ENCODE results near the gene FAM234A.
"Not testable (repeated sequence)": the region's sequence is repeated elsewhere in the genome, so short reads cannot be mapped to it uniquely, and the experiment has no call there.

The FAM234A gene

GRCh38 chr16:230351-230750, 4.3 kb upstream of the FAM234A start:
- in situ Hi-C loops (cut with HindIII; ENCODE audit: low sequenced_read_pairs): not testable (repeated sequence)

GRCh38 chr16:230949-231348, 3.7 kb upstream of the FAM234A start:
- in situ Hi-C loops (cut with HindIII; ENCODE audit: low sequenced_read_pairs): no loop called here

DNA sequence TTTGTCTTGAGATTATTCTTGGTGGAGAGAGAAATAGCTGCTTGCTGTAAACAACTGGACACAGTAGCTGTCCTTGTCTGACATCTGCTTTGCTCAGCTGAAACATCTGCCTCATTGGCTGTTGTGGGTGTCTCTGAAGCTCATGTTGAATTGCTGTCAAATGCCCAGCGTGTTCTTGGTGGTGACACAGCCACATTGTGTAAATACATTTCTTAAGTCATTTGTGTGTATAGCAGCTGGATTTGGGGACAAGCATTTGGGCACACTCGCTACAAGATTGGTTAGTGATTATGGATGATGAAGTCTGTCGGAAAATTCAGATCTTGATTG, 5.3 kb downstream of the FAM234A start:
- in situ Hi-C loops (cut with HindIII; ENCODE audit: low sequenced_read_pairs): no loop called here

DNA sequence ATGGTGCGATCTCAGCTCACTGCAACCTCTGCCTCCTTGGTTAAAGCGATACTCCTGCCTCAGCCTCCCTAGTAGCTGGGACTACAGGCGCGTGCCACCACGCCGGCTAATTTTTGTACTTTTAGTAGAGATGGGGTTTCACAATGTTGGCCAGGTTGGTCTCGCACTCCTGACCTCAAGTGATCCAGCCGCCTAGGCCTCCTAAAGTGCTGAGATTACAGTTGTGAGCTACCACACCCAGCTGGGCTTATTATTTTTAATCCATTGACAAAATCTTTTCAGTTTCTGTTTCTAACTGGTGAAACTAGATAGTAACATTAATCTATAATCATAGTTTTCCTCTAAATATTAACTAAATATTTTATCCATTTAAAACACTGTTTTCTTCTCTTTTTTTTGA, 5.9 kb downstream of the FAM234A start:
- in situ Hi-C loops (cut with HindIII; ENCODE audit: low sequenced_read_pairs): no loop called here

- in situ Hi-C loops (cut with HindIII; ENCODE audit: low sequenced_read_pairs): no loop called here
Observed at GRCh38 chr16:242281-242680, 7.7 kb downstream of the FAM234A start.

DNA sequence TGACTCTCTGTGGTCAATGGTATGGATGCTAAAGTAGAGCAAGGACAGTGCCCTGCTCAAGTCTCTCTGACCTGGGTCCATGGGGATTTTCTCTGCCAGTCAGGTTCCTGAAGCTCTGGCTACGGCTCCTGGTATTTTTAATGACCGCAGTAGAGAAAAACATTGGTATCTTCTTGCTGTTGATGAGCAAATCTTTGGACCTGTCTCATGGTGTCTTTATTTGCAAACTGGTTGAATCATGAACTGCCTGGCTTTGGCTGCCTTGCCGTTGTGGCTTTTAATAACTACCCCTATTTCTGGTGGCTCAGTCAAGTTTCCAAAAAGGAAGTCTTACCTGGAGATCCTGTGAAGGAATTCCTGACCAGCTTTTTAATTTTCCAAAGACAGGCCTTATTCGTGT, 8.7 kb downstream of the FAM234A start:
- in situ Hi-C loops (cut with HindIII; ENCODE audit: low sequenced_read_pairs): no loop called here

GRCh38 chr16:245105-245504, 10.5 kb downstream of the FAM234A start:
- in situ Hi-C loops (cut with HindIII; ENCODE audit: low sequenced_read_pairs): no loop called here

DNA sequence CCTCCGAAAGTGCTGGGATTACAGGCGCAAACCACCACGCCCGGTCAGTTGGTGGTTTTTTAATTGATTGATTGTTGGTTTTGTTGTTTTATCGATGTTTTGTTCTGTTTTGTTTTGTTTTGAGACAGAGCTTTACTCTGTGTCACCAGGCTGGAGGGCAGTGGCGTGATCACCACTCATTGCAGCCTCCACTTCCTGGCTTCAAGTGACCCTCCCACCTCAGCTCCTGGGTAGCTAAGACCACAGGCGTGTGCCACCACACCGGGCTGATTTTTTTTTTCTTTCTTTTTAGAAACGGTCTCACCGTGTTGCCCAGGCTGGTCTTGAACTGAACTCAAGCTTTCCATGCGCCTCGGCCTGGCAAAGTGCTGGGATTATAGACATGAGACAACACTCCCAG, 12.4 kb downstream of the FAM234A start:
- in situ Hi-C loops (cut with HindIII; ENCODE audit: low sequenced_read_pairs): no loop called here

GRCh38 chr16:249431-249830, 14.8 kb downstream of the FAM234A start:
- in situ Hi-C loops (cut with HindIII; ENCODE audit: low sequenced_read_pairs): no loop called here

- in situ Hi-C loops (cut with HindIII; ENCODE audit: low sequenced_read_pairs): no loop called here
Observed at GRCh38 chr16:252366-253337, 18.0 kb downstream of the FAM234A start.

GRCh38 chr16:253833-254232, 19.2 kb downstream of the FAM234A start:
- in situ Hi-C loops (cut with HindIII; ENCODE audit: low sequenced_read_pairs): no loop called here

GRCh38 chr16:254461-254860, 19.8 kb downstream of the FAM234A start:
- in situ Hi-C loops (cut with HindIII; ENCODE audit: low sequenced_read_pairs): no loop called here

GRCh38 chr16:255183-255582, 20.6 kb downstream of the FAM234A start:
- in situ Hi-C loops (cut with HindIII; ENCODE audit: low sequenced_read_pairs): no loop called here

DNA sequence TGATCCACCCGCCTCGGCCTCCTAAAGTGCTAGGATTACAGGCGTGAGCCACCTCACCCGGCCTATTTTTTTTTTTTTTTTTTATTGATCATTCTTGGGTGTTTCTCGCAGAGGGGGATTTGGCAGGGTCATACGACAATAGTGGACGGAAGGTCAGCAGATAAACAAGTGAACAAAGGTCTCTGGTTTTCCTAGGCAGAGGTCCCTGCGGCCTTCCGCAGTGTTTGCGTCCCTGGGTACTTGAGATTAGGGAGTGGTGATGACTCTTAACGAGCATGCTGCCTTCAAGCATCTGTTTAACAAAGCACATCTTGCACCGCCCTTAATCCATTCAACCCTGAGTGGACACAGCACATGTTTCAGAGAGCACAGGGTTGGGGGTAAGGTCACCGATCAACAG, 23.5 kb downstream of the FAM234A start:
- in situ Hi-C loops (cut with HindIII; ENCODE audit: low sequenced_read_pairs): not testable (repeated sequence)

GRCh38 chr16:259226-259625, 24.6 kb downstream of the FAM234A start:
- in situ Hi-C loops (cut with HindIII; ENCODE audit: low sequenced_read_pairs): no loop called here

DNA sequence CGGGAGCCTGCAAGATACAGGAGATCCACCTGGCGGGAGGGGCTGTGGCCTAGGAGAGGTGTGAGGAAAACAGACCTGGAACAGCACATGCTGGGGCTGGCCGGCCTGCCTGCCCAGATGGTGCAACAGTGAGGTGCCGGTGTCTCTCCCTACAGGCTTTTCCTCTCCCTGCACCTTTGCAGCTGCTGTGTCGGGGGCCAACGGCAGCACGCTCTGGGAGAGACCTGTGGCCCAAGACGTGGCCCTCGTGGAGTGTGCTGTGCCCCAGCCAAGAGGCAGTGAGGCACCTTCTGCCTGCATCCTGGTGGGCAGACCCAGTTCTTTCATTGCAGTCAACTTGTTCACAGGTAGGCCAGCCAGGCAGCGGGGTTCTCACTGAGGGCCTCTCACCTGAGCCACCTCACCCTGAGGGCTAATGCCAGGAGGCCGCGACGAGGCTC, 25.2 kb downstream of the FAM234A start:
- in situ Hi-C loops (cut with HindIII; ENCODE audit: low sequenced_read_pairs): no loop called here

DNA sequence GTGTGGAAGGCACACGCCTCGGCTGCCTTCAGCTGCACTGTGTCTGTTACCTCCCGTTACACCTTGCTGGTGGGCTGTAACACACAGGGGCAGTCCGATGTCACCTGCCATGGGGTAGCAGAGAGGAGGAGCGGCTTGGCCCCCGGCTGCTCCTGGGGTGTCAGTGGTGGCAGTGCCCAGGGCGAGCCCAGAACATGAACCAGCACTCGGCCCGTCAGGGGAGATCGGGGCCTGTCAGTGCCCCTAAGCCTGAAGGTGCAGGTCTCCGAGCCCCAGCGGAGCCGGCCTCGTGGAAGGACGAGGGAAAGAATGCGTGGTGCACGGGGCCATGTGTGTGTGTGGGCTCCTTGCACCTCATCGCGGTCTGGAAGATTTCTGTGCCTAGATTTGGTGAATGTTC, 25.7 kb downstream of the FAM234A start:
- in situ Hi-C loops (cut with HindIII; ENCODE audit: low sequenced_read_pairs): no loop called here

DNA sequence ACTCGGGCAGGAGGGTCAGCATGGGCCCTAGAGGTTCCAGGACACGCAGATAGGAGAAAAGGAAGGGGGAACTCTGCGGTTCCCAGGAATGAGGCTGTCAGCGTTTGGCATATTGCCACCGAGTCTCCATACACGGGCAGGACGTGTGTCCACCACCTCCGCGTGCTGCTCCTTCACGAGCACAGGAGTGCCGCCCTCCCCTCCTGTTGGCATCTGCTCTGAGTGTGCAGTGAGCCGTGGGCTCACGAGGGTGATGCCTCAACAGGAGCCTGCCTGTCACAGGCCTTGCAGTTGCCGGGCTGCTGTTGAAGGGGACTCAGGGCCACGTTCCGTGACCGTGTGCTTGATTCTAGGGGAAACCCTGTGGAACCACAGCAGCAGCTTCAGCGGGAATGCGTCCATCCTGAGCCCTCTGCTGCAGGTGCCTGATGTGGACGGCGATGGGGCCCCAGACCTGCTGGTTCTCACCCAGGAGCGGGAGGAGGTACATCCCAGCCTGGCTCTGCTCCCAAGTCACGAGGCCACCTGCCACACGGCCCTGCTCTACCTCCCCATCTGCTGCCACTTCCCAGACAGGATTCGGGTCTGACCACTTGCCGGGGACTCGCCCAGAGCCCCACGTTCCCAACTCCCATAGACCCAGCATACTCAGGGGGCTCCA, 26.5 kb downstream of the FAM234A start:
- in situ Hi-C loops (cut with HindIII; ENCODE audit: low sequenced_read_pairs): no loop called here

GRCh38 chr16:262121-262745, 27.6 kb downstream of the FAM234A start:
- in situ Hi-C loops (cut with HindIII; ENCODE audit: low sequenced_read_pairs): no loop called here

DNA sequence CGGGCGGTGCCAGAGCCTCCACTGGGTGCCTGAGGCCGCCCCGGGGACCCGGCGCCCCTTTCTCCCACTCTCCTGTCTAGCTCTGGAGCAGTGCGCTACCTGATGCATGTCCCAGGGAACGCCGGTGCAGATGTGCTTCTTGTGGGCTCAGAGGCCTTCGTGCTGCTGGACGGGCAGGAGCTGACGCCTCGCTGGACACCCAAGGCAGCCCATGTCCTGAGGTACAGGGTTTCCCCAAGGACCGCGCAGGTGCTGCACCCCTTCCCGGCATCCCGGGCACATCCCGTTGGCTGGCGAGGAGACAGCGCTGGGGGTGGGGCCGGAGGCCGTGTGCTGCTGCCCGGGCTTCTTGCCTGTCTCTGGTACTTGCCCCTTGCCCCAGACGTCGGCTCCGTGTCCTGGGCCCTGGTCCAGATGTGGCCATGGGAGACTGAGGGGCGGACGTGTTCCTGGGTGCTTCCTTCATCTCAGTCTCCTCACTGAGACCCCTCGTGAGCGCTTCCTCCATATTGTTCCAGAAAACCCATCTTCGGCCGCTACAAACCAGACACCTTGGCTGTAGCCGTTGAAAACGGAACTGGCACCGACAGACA, 28.7 kb downstream of the FAM234A start:
- in situ Hi-C loops (cut with HindIII; ENCODE audit: low sequenced_read_pairs): no loop called here

DNA sequence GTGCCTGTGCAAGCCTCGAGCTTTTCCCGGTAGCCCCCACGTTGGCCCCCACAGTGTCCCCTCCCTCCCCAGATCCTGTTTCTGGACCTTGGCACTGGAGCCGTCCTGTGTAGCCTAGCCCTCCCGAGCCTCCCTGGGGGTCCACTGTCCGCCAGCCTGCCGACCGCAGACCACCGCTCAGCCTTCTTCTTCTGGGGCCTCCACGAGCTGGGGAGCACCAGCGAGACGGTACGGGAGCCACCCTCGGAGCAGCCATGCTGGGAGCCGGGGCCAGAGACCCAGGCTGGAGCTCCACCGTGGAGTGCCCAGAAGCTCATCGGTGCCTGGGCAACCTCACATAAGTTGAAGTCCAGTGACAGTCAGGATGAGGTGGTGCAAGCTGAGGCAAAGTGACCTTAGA, 29.3 kb downstream of the FAM234A start:
- in situ Hi-C loops (cut with HindIII; ENCODE audit: low sequenced_read_pairs): no loop called here
